Stimulated activated CD8-positive, alpha-beta memory T cell treated with anti-CD3 and anti-CD28 coated beads, Interleukin-4, amount 100 ng/mL, for 1 hour (primary cell): ENCODE data around the gene BBS9.

Experiments
- DNase-seq, 2 donors: peaks; one replicate each; pipeline ENCODE4 v3.0.0-alpha.2; 2020; ENCODE audit warnings: low read depth in 2 of 2, low spot score in 1 of 2

BBS9 gene

GRCh38 chr7:33351709-33352108 lies 222.3 kb downstream of the BBS9 start:
- DNase-seq = no peak

GRCh38 chr7:33354201-33354600 lies 224.8 kb downstream of the BBS9 start:
- no peak for DNase-seq

GRCh38 chr7:33355386-33355785 lies 226.0 kb downstream of the BBS9 start:
- no peak for DNase-seq

- no peak for DNase-seq
These were observed 227.0 kb downstream of the BBS9 start for GRCh38 chr7:33356336-33356735.

GRCh38 chr7:33357846-33358245 lies 228.5 kb downstream of the BBS9 start:
- no peak for DNase-seq

- no peak for DNase-seq
These were observed 240.5 kb downstream of the BBS9 start for GRCh38 chr7:33369888-33370287.

GRCh38 chr7:33373195-33373594 lies 243.8 kb downstream of the BBS9 start:
- no peak for DNase-seq

GRCh38 chr7:33379891-33380525 lies 250.6 kb downstream of the BBS9 start:
- no peak for DNase-seq

- no peak for DNase-seq
These were observed 259.0 kb downstream of the BBS9 start for GRCh38 chr7:33388332-33388731.

GRCh38 chr7:33392148-33392547 lies 262.8 kb downstream of the BBS9 start:
- DNase-seq = no peak

- DNase-seq = no peak
These were observed 264.4 kb downstream of the BBS9 start for GRCh38 chr7:33393770-33394169.

GRCh38 chr7:33395340-33395739 lies 266.0 kb downstream of the BBS9 start:
- no peak for DNase-seq

GRCh38 chr7:33399528-33400213 lies 270.3 kb downstream of the BBS9 start:
- no peak for DNase-seq

- DNase-seq = no peak
These were observed 270.8 kb downstream of the BBS9 start for GRCh38 chr7:33400214-33400538.

GRCh38 chr7:33410266-33410665 lies 280.9 kb downstream of the BBS9 start:
- no peak for DNase-seq

- DNase-seq = no peak
These were observed 281.7 kb downstream of the BBS9 start for GRCh38 chr7:33411020-33411419.

- DNase-seq = no peak
These were observed 283.0 kb downstream of the BBS9 start for GRCh38 chr7:33412331-33412730.

GRCh38 chr7:33418251-33418701 lies 288.9 kb downstream of the BBS9 start:
- DNase-seq = no peak

- DNase-seq = no peak
These were observed 291.1 kb downstream of the BBS9 start for GRCh38 chr7:33420311-33420940.

- DNase-seq = no peak
These were observed 292.1 kb downstream of the BBS9 start for GRCh38 chr7:33421429-33421828.

GRCh38 chr7:33422141-33422540 lies 292.8 kb downstream of the BBS9 start:
- no peak for DNase-seq

GRCh38 chr7:33422825-33423645 lies 293.7 kb downstream of the BBS9 start:
- no peak for DNase-seq
